Retinal pigment epithelial cell (primary cell): ENCODE results near the gene ADD3.

Experiments
- DNase-seq: peaks from one replicate; pipeline ENCODE4 v3.0.0-alpha.2; 2010; ENCODE audit warnings: low read depth
- H3K4me3 ChIP-seq: 2 replicates; pipeline ENCODE4 v1.5.1; 2011; ENCODE audit warnings: mild to moderate bottlenecking, low read length, control low read depth, moderate library complexity
- TF ChIP-seq, protein P1 (sequence below): conservative IDR thresholded peaks from 2 replicates; pipeline ENCODE4 v1.5.1; 2011; ENCODE audit warnings: low read depth, low read length, control low read depth, inconsistent platforms

The ADD3 gene

DNA sequence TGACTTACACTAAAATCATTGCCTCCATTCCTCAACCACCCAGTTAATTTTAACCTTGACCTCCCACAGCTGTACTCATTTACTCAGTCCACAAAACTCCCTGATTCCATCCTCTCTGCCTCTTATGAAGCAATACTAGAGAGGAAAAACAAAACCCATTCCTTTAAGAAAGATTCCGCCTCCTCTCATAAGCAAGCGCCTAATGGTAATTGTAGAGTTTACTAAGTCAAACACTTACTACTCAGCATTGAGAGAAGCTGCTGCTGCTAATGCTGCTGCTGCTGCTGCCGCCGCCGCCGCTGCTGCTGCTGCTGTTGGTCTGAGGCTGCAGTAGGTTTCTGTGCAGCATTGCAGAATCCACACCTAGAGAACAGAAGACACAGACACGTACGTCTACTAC is 2.1 kb upstream of the ADD3 start:
- H3K4me3 ChIP-seq: peak overlapping the region; percentile 30
- TF ChIP-seq, protein P1, sequence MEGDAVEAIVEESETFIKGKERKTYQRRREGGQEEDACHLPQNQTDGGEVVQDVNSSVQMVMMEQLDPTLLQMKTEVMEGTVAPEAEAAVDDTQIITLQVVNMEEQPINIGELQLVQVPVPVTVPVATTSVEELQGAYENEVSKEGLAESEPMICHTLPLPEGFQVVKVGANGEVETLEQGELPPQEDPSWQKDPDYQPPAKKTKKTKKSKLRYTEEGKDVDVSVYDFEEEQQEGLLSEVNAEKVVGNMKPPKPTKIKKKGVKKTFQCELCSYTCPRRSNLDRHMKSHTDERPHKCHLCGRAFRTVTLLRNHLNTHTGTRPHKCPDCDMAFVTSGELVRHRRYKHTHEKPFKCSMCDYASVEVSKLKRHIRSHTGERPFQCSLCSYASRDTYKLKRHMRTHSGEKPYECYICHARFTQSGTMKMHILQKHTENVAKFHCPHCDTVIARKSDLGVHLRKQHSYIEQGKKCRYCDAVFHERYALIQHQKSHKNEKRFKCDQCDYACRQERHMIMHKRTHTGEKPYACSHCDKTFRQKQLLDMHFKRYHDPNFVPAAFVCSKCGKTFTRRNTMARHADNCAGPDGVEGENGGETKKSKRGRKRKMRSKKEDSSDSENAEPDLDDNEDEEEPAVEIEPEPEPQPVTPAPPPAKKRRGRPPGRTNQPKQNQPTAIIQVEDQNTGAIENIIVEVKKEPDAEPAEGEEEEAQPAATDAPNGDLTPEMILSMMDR: no peak
- DNase-seq: no peak

DNA sequence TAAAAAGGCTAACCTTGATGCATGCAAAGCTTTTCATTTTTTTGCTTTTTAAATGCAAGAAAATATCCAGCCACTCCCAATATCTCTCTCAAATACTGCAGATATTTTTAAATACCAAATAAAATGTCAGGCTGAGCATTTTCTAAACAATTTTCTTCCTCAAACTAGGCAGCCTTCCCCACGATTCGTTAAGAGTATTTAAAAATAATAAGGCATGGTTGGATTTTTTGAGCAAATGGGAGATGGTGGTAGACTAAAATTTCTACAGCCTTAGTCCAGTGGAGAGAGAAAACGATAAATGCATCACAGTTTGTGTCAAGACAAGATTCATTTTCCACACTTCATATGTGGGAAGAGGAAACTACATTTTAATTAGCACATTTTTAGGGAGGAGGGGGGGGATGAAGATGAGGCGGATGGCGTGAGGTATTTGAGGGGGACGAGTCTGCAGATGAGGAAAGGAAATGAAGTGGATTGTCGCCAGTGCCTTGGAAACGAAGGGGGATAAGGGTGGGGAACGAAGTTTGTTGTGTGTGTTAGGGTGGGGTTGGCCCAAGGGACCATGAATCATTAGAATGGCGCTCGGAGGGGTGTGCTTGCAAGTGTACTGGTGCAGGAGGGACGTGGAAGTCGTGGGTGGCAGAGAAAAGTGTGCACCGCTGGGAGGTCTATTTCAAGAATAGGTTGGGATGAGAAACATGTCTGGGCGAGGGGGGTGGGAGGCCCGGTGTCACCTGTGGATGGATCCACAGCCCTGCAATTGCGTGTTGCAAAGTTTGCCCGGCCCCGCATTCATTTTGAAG is 1.2 kb upstream of the ADD3 start:
- TF ChIP-seq, protein P1: no peak
- DNase-seq: no peak
- peak overlapping the region; percentile 80 for H3K4me3 ChIP-seq

DNA sequence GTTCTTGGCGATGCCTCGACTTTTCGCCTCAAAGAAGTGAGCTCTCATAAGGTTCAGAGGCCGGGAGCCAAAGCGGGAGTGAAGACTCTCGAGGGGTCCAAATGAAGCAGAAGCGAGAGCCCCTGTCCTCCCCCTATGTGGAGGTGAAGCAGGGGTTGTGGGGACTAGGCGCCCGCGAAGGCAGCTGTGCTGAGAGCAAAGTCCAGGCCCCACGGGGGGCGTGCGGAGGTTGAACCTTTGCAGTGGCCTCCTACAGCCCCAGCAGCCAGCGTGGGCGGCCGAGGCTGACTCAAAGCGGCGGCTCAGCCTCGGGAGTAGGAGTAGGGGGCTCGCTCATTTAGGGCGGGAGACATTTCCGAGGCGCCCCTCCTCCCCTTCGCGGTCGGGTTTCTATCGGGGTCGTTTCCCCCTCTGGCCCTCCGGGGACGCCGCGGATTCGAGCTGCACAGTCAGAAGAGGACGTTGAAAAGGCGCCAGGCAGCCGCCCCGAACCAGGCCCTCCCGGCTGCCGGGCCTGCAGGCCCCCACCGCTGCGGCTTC is 553 bp upstream of the ADD3 start:
- no peak for DNase-seq
- H3K4me3 ChIP-seq: peak overlapping the region; percentile 80
- TF ChIP-seq, protein P1: no peak

DNA sequence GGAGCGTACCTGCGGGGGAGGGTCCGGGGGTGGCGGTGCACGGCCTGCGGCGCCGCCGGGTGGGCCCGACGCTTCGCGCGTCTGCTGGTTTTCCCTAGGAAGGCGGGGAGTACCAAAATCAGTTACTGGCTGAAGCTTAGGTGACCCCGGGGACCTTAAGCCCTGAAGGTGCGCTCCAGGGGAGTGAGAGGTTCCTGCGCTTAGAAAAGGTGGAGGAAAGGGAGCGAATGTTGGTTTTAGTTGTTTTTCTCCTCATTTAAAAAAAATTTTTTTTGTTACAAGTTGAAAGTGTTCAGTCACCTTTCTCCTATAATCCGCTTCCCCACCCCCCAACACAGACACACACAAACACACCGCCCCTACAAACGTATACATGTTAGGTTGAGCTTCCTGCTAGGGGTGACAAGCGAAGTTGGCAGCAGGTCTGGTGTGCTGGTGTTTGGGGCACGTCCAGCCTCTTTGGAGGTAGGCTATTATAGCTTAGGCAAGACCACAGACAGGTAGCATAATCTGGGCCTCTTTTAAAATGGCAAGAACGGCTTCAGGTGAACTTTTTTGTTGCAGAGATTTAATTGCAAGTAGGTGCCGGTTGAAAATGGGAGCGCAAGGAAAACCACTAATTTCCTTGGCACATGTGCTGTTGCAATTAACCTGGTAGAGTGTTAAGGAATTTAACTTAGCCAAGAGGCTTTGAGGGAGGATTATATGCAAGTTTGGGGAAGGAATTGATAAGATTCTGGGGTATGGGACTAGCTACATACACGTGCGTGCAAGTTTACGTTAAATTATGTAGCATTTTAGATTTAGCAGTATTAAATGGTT is 945 bp downstream of the ADD3 start:
- DNase-seq: no peak
- TF ChIP-seq, protein P1: no peak

DNA sequence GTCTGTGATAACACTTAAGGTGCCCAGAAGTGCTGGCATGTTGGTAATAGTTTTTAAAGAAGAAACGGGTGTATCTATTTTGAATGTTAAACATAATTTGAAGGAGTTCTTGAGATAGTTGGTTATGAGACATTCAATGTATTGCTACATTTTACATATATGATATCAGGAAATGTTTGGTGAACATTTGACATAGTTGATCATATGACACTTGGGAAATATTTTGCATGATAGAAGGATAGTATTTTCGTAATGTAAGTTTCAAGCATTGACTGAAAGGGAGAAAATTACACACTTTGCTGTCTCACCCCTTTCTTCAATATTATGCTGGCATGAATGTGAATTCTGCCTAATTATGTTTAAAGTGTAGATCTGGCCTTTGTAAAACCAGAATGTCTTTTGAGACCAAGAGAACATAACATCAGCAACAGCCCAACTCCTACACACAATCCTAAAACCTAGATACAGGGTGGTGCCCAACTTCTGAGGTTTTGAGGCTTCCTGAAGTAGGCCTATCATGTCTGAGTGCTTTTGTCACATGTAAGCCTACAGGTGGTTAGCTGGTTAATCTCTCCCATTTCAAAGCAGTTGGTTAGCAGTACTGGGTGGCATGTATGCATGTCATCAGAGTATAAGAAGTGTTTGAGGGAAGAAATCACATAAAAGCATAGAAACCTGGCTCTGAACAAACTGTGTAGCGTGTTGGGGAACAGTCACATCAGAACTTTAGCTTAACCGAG is 2.1 kb downstream of the ADD3 start:
- no peak overlapping the region for H3K4me3 ChIP-seq
- TF ChIP-seq, protein P1: no peak
- no peak for DNase-seq

More for the DNA sequence above, 945 bp downstream of the ADD3 start:
- H3K4me3 ChIP-seq: peak overlapping the region; percentile 80

DNA sequence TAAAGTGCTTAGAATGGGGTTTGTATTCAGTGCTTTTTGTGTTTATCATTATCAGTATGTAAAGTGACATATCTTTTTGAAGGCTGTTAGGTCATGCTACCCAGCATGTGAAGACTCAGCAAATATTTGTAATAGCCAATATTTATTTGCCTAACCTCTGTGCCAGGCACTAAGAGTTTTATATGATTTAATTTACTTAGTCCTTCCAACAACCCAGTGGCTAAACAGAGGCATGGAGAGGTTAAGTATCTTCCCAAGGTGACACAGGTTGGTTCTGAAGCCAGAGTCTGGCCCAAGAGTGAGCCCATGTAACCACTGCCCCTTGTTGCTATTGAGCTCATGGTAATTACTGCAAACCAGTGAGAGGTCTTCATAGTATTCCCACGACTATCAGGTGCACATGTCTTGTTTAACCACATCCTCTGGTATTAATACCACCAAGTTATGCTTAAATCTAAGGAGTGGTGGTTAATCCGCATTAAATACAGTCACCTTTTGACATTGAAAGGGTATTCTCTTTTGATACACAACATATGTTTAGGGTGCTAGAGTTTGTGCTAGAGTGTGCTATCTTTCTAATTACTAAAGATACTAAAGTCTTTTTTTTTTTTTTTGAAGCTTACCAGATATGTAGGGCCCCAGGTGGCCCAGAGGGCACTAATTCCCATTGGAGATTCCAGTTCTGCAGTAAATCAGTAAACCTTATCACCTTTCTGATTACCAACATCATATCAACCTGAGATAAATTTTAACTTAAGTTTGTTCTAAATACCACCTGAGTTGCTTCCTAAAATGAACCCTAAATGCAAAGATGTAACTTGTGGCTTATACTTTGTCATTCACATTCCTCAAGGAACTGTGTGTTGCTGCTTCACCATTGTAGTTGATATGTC is 2.9 kb downstream of the ADD3 start:
- TF ChIP-seq, protein P1: no peak
- H3K4me3 ChIP-seq: no peak overlapping the region
- DNase-seq: no peak
